Activated naive CD8-positive, alpha-beta T cell treated with anti-CD3 and anti-CD28 coated beads for 36 hours (primary cell): ENCODE data around the gene OTOF. TPM values are rescaled to one million over a fixed set of nuclear protein-coding genes. Genes with fewer than 3 reads are reported as not detected.

Experiments
- DNase-seq: peaks from one replicate; pipeline ENCODE4 v3.0.0; 2021
- H3K27ac Mint-ChIP-seq: one replicate; pipeline ENCODE4 v1.8.0; 2022; ENCODE audit warnings: mild to moderate bottlenecking, moderate library complexity, mixed read lengths
- H3K27me3 Mint-ChIP-seq: one replicate; pipeline ENCODE4 v1.8.0; 2022; ENCODE audit warnings: mild to moderate bottlenecking, mixed read lengths
- H3K36me3 Mint-ChIP-seq: one replicate; pipeline ENCODE4 v1.8.0; 2021; ENCODE audit warnings: mild to moderate bottlenecking, mixed read lengths
- H3K4me1 Mint-ChIP-seq: one replicate; pipeline ENCODE4 v1.8.0; 2021; ENCODE audit warnings: mixed read lengths
- H3K4me3 Mint-ChIP-seq: one replicate; pipeline ENCODE4 v1.8.0; 2022; ENCODE audit warnings: mild to moderate bottlenecking, moderate library complexity, mixed read lengths
- H3K9me3 Mint-ChIP-seq: one replicate; pipeline ENCODE4 v1.8.0; 2022; ENCODE audit warnings: mixed read lengths
- total RNA-seq, 2 experiments: library from RNA; stranded (reverse); gene quantifications; one replicate each; pipeline ENCODE4 v1.2.3, GENCODE V29; 2021

The OTOF gene
- total RNA-seq, 2 experiments from 2014 or later: 0.74 to 1.1 TPM

- no peaks in the 10 kb centered on the region for H3K36me3 Mint-ChIP-seq
- H3K27me3 Mint-ChIP-seq: peaks cover 25% of the 10 kb centered on the region
- H3K9me3 Mint-ChIP-seq: no peaks in the 10 kb centered on the region
- no peak overlapping the region for H3K4me3 Mint-ChIP-seq
- no peak for DNase-seq
- H3K27ac Mint-ChIP-seq: no peak overlapping the region
- H3K4me1 Mint-ChIP-seq: peaks cover 3% of the 10 kb centered on the region
Observed at GRCh38 chr2:26410764-26411243, 67.1 kb downstream of the OTOF start.

- Mint-ChIP-seq H3K27me3 (peaks cover 25% of the 10 kb centered on the region), H3K9me3 (no peaks in the 10 kb centered on the region), H3K4me1 (peaks cover 3% of the 10 kb centered on the region), H3K27ac (no peak overlapping the region), H3K4me3 (no peak overlapping the region), H3K36me3 (no peaks in the 10 kb centered on the region)
- DNase-seq: no peak
Observed at GRCh38 chr2:26409785-26410184, 68.1 kb downstream of the OTOF start.

- H3K27ac Mint-ChIP-seq: no peak overlapping the region
- H3K36me3 Mint-ChIP-seq: no peaks in the 10 kb centered on the region
- no peak overlapping the region for H3K4me3 Mint-ChIP-seq
- H3K27me3 Mint-ChIP-seq: peaks cover 32% of the 10 kb centered on the region
- DNase-seq: no peak
- H3K4me1 Mint-ChIP-seq: peaks cover 3% of the 10 kb centered on the region
- no peaks in the 10 kb centered on the region for H3K9me3 Mint-ChIP-seq
Observed at GRCh38 chr2:26407526-26407925, 70.4 kb downstream of the OTOF start.

Other genes with a start within 250 kb of the OTOF start
- gene HADHA, start 233.5 kb downstream of the OTOF start, total RNA-seq: 100 to 1,000 TPM; 119 to 120 TPM
- 10 to 100 TPM; 70.2 to 73.2 TPM for gene HADHB, start 233.2 kb downstream of the OTOF start, total RNA-seq
- gene SELENOI, start 132.0 kb downstream of the OTOF start, total RNA-seq: 10 to 100 TPM; 59.0 to 60.6 TPM
- gene ADGRF3, start 131.3 kb downstream of the OTOF start, total RNA-seq: 1 to 10 TPM; 4.4 to 5.2 TPM
- not detected for gene DRC1, start 76.2 kb downstream of the OTOF start, total RNA-seq
- not detected for gene CIB4, start 163.2 kb upstream of the OTOF start, total RNA-seq
- gene KCNK3, start 214.6 kb upstream of the OTOF start, total RNA-seq: not detected